ENCODE results near the gene FRS2. TPM values are rescaled to one million over a fixed set of nuclear protein-coding genes. Genes with fewer than 3 reads are reported as not detected.

The FRS2 gene
- total and polyA plus RNA-seq, 9 of the 15 experiments (the other 6 are each of a cell fraction or from before 2014, with no cell fraction given): 1.0 to 9.1 (median 6.0) TPM

GRCh38 chr12:69431591-69432222, 38.5 kb upstream of the FRS2 start:
- CTCF ChIA-PET (ENCODE audit: low intra/inter-chr PET ratio): no interaction called here
- no peak overlapping the region for H3K27ac ChIP-seq (ENCODE audit: extremely low read depth, low read depth, low read length)

GRCh38 chr12:69433653-69434052, 36.5 kb upstream of the FRS2 start:
- no peaks in the 10 kb centered on the region for H3K79me2 ChIP-seq (ENCODE audit: control insufficient read depth, insufficient read depth, low read length)
- no peaks in the 10 kb centered on the region for H3K36me3 ChIP-seq (ENCODE audit: control insufficient read depth, insufficient read depth, low read length)
- H4K20me1 ChIP-seq (replicated peaks; ENCODE audit: control insufficient read depth, insufficient read depth, low read length): no peaks in the 10 kb centered on the region
- CTCF ChIA-PET (ENCODE audit: low intra/inter-chr PET ratio): no interaction called here
- no peak overlapping the region for H3K9ac ChIP-seq (ENCODE audit: insufficient read depth in 1 of 2, low read depth in 2 of 2, low read length in 2 of 2)
- intact Hi-C loops (cut with micrococcal nuclease): no loop called here
- H3K9me1 ChIP-seq (ENCODE audit: control insufficient read depth, insufficient read depth, low read length): no peaks in the 10 kb centered on the region
- FAIRE-seq (no peak), DNase-seq (ENCODE audit: extremely low read depth in 1 of 4, low spot score in 3 of 4) (no peak), ATAC-seq (no peak)
- POLR2A ChIA-PET: interaction anchor here (0.9 to 1.9 kb wide), 2 partner anchors 13 to 20 kb away, joined by 3 to 6 read pairs; no protein-coding TSS in a partner anchor
- BruUV-seq (replicated peaks): no TSS peak
- no peaks in the 10 kb centered on the region for H3K9me3 ChIP-seq (replicated peaks; ENCODE audit: control insufficient read depth, insufficient read depth, low read depth, low read length)
- in situ Hi-C loops (cut with MboI): no loop called here
- WGBS (ENCODE audit: insufficient coverage, low coverage, missing lambda C conversion rate): 51% methylated on average over 3 of the region's 3 CpGs
- no peak overlapping the region for H3K4me2 ChIP-seq (ENCODE audit: insufficient read depth, low read length)
- no peaks in the 10 kb centered on the region; a peak in 1 of 5 replicates for H3K27me3 ChIP-seq (ENCODE audit: control insufficient read depth in 2 of 2, insufficient read depth in 2 of 2, low read length in 2 of 2)
- no peak overlapping the region for H2AFZ ChIP-seq (ENCODE audit: low read depth, low read length)
- no peak overlapping the region for H3K27ac ChIP-seq (ENCODE audit: extremely low read depth, low read depth, low read length)
- no peak overlapping the region for H3K4me3 ChIP-seq
- H3K4me1 ChIP-seq (replicated peaks in 1 of 2; ENCODE audit: control insufficient read depth in 2 of 2, insufficient read depth in 2 of 2, low read length in 2 of 2): peaks cover 4 to 9% of the 10 kb centered on the region in 2 experiments; a peak in 2 of 5 replicates
- TF ChIP-seq ZNF124 (CRISPR knock-in tag; IDR thresholded peaks at IDR 0.05) (no peak), RUNX1 (IDR thresholded peaks at IDR 0.05; ENCODE audit: low read depth) (no peak), PRMT5 (CRISPR knock-in tag; IDR thresholded peaks at IDR 0.05) (no peak), POLR3A (IDR thresholded peaks at IDR 0.05; ENCODE audit: borderline replicate concordance, extremely low read depth, insufficient read depth, insufficient read length) (no peak), NEUROD1 (IDR thresholded peaks at IDR 0.05; ENCODE audit: borderline replicate concordance, low read depth, low read length, partially characterized antibody) (no peak), GMEB1 (CRISPR knock-in tag; IDR thresholded peaks at IDR 0.05) (no peak), USF1 (CRISPR knock-in tag; IDR thresholded peaks at IDR 0.05) (no peak), DEAF1 (CRISPR knock-in tag; IDR thresholded peaks at IDR 0.05) (no peak), FOXP1 (CRISPR knock-in tag; IDR thresholded peaks at IDR 0.05) (no peak)

More at GRCh38 chr12:69431591-69432222, 38.5 kb upstream of the FRS2 start:
- WGBS (ENCODE audit: insufficient coverage, low coverage, missing lambda C conversion rate): 68% methylated on average over 8 of the region's 8 CpGs
- in situ Hi-C loops (cut with MboI): no loop called here
- H3K36me3 ChIP-seq (ENCODE audit: control insufficient read depth, insufficient read depth, low read length): no peaks in the 10 kb centered on the region
- peaks cover 4 to 6% of the 10 kb centered on the region in 2 experiments; a peak in 2 of 5 replicates for H3K4me1 ChIP-seq (replicated peaks in 1 of 2; ENCODE audit: control insufficient read depth in 2 of 2, insufficient read depth in 2 of 2, low read length in 2 of 2)
- peak; percentile 38 for ATAC-seq
- H3K4me2 ChIP-seq (ENCODE audit: insufficient read depth, low read length): no peak overlapping the region
- peak overlapping the region; percentile 38; the same call in 1 of the 2 replicates for H2AFZ ChIP-seq (ENCODE audit: low read depth, low read length)
- H3K9me1 ChIP-seq (ENCODE audit: control insufficient read depth, insufficient read depth, low read length): no peaks in the 10 kb centered on the region
- POLR2A ChIA-PET: interaction anchor here (1.2 to 1.9 kb wide), 2 partner anchors 11 to 39 kb away, joined by 4 to 6 read pairs; partner anchors contain the start of gene FRS2
- DNase-seq (ENCODE audit: extremely low read depth in 1 of 4, low spot score in 3 of 4): no peak
- no peaks in the 10 kb centered on the region; a peak in 1 of 5 replicates for H3K27me3 ChIP-seq (ENCODE audit: control insufficient read depth in 2 of 2, insufficient read depth in 2 of 2, low read length in 2 of 2)
- no peaks in the 10 kb centered on the region for H3K9me3 ChIP-seq (replicated peaks; ENCODE audit: control insufficient read depth, insufficient read depth, low read depth, low read length)
- H3K79me2 ChIP-seq (ENCODE audit: control insufficient read depth, insufficient read depth, low read length): no peaks in the 10 kb centered on the region
- no peak overlapping the region for H3K9ac ChIP-seq (ENCODE audit: insufficient read depth in 1 of 2, low read depth in 2 of 2, low read length in 2 of 2)
- H4K20me1 ChIP-seq (replicated peaks; ENCODE audit: control insufficient read depth, insufficient read depth, low read length): no peaks in the 10 kb centered on the region
- no peak for FAIRE-seq
- TF ChIP-seq GATAD2B (IDR thresholded peaks at IDR 0.05; ENCODE audit: borderline replicate concordance) (no peak), MXI1 (IDR thresholded peaks at IDR 0.05; ENCODE audit: low read depth, low read length) (no peak), ETV5 (CRISPR knock-in tag; IDR thresholded peaks at IDR 0.05; ENCODE audit: low read depth) (no peak)
- BruUV-seq (replicated peaks): no TSS peak
- no peak overlapping the region for H3K4me3 ChIP-seq
- intact Hi-C loops (cut with micrococcal nuclease): no loop called here

Measured in K562 (cell line).